Heart left ventricle (tissue), 13 donors: ENCODE data around the gene TPT1.

ENCODE experiments used
- POLR2A ChIP-seq, 2 donors: fragments of 450-650 bp; IDR thresholded peaks; one replicate each; pipeline ENCODE4 v1.6.1; 2017; ENCODE audit warnings: antibody characterized with exemption in 2 of 2, mild to moderate bottlenecking in 2 of 2, moderate library complexity in 2 of 2
- TF ChIP-seq, protein P1 (sequence below), 12 donors: fragments of 200-600 bp; sonication (generic) in 4 of 12; IDR thresholded peaks; one replicate each; pipeline versions ENCODE4 v1.5.0 to v1.8.0; 2018 to 2022; ENCODE audit warnings: antibody characterized with exemption in 12 of 12, mild to moderate bottlenecking in 5 of 12
- donor health status: ischemic (EF 13 %, LVEDD 7.1; RV severe dilation, severe dysfunction).
- donor health status: DM: no; HTN: yes; CAD: no.
- donor health status: DM: no; HTN: no; CAD: no.
- donor health status: ischemic (EF 25% LVEDD 6.9; RV normal size, moderate dysfunction).
- donor health status: ischemic (EF 25% LVEDD 5.7; RV mildly dilated, moderate dysfunction).
- donor health status: ischemic (EF 35%, LVEDD 5.7; RV mildly dilated, moderate dysfunction).
- donor health status: nonischemic (EF 11% LVEDD 7.7; RV severe dilation, severe dysfunction).
- donor health status: DM: yes; HTN: yes; CAD: no.
- donor health status: PGD.
- donor health status: ischemic (EF 29% LVEDD 5.4; RV normal size, mild dysfunction).
- donor health status: nonischemic (EF 23%, LVEDD 6.1; RV moderate dilation, normal function).

- TF ChIP-seq, protein P1, sequence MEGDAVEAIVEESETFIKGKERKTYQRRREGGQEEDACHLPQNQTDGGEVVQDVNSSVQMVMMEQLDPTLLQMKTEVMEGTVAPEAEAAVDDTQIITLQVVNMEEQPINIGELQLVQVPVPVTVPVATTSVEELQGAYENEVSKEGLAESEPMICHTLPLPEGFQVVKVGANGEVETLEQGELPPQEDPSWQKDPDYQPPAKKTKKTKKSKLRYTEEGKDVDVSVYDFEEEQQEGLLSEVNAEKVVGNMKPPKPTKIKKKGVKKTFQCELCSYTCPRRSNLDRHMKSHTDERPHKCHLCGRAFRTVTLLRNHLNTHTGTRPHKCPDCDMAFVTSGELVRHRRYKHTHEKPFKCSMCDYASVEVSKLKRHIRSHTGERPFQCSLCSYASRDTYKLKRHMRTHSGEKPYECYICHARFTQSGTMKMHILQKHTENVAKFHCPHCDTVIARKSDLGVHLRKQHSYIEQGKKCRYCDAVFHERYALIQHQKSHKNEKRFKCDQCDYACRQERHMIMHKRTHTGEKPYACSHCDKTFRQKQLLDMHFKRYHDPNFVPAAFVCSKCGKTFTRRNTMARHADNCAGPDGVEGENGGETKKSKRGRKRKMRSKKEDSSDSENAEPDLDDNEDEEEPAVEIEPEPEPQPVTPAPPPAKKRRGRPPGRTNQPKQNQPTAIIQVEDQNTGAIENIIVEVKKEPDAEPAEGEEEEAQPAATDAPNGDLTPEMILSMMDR (IDR thresholded peaks at IDR 0.05) = no peak
- no peak for TF ChIP-seq POLR2A (IDR thresholded peaks at IDR 0.05)
These were observed 30.4 kb downstream of the TPT1 start for GRCh38 chr13:45310341-45311131.
